Mesenchymal stem cell (in vitro differentiated cells and primary cell): ENCODE measurements around the gene CD96.
A peak's percentile ranks its signal among the peaks of the same experiment; 100 is the strongest.

Experiments
- DNase-seq: peaks from one replicate; pipeline ENCODE4 v3.0.0-alpha.2; 2013
- H2AFZ ChIP-seq: one replicate; pipeline ENCODE4 v1.6.1; 2013; ENCODE audit warnings: low read depth, mild to moderate bottlenecking, control low read depth, inconsistent platforms, low read length, moderate library complexity
- H2AK5ac ChIP-seq: 2 replicates; pipeline ENCODE4 v1.6.1; 2013; ENCODE audit warnings: low read length, moderate library complexity, mild to moderate bottlenecking, inconsistent platforms; ENCODE audit not compliant: severe bottlenecking
- H2BK120ac ChIP-seq: one replicate; pipeline ENCODE4 v1.6.1; 2013; ENCODE audit warnings: low read depth, mild to moderate bottlenecking, inconsistent platforms, low read length, moderate library complexity
- H2BK12ac ChIP-seq, 2 experiments: one replicate each; pipeline ENCODE4 v1.6.1; 2013; ENCODE audit warnings: inconsistent platforms in 2 of 2, low read length in 2 of 2, mild to moderate bottlenecking in 2 of 2, moderate library complexity in 2 of 2, control low read depth in 1 of 2
- H2BK15ac ChIP-seq: one replicate; pipeline ENCODE4 v1.6.1; 2013; ENCODE audit warnings: mild to moderate bottlenecking, low read depth, inconsistent platforms; ENCODE audit not compliant: poor library complexity, severe bottlenecking
- H2BK5ac ChIP-seq: 2 replicates; pipeline ENCODE4 v1.6.1; 2013; ENCODE audit warnings: low read depth, mild to moderate bottlenecking, low read length, control low read depth, inconsistent platforms; ENCODE audit not compliant: poor library complexity, severe bottlenecking
- H3K14ac ChIP-seq, 2 experiments: one replicate each; pipeline ENCODE4 v1.6.1; 2013; ENCODE audit warnings: inconsistent platforms in 2 of 2, low read length in 2 of 2, control low read depth in 1 of 2, mild to moderate bottlenecking in 1 of 2, moderate library complexity in 1 of 2
- H3K18ac ChIP-seq, 2 experiments: one replicate each; pipeline ENCODE4 v1.6.1; 2013; ENCODE audit warnings: inconsistent platforms in 2 of 2, low read length in 2 of 2, control low read depth in 1 of 2, low read depth in 1 of 2, mild to moderate bottlenecking in 1 of 2
- H3K23ac ChIP-seq, 2 experiments: one replicate each; pipeline ENCODE4 v1.6.1; 2013; ENCODE audit warnings: inconsistent platforms in 2 of 2, low read length in 2 of 2, mild to moderate bottlenecking in 2 of 2, moderate library complexity in 2 of 2, control low read depth in 1 of 2
- H3K27ac ChIP-seq: 2 replicates; pipeline ENCODE4 v1.5.1; 2013; ENCODE audit warnings: mild to moderate bottlenecking, moderate library complexity, low read length, control low read depth, inconsistent platforms; ENCODE audit not compliant: poor library complexity, severe bottlenecking
- H3K27me3 ChIP-seq, 2 experiments: 2 replicates each; pipeline versions ENCODE4 v1.6.1 to v1.7.0; 2013; ENCODE audit warnings: low read length in 2 of 2, mild to moderate bottlenecking in 2 of 2, moderate library complexity in 2 of 2, control low read depth in 1 of 2, inconsistent platforms in 1 of 2; ENCODE audit not compliant: control insufficient read depth in 1 of 2, insufficient read depth in 1 of 2
- H3K36me3 ChIP-seq, 2 experiments: 2 replicates each; pipeline versions ENCODE4 v1.6.1 to v1.7.0; 2013; ENCODE audit warnings: low read length in 2 of 2, control low read depth in 1 of 2, inconsistent platforms in 1 of 2, low read depth in 1 of 2, mild to moderate bottlenecking in 1 of 2; ENCODE audit not compliant: insufficient read depth in 2 of 2, control insufficient read depth in 1 of 2
- H3K4ac ChIP-seq, 2 experiments: one replicate each; pipeline ENCODE4 v1.6.1; 2013; ENCODE audit warnings: inconsistent platforms in 2 of 2, low read length in 2 of 2, mild to moderate bottlenecking in 2 of 2, moderate library complexity in 2 of 2, control low read depth in 1 of 2, low read depth in 1 of 2
- H3K4me1 ChIP-seq: 2 replicates; pipeline ENCODE4 v1.6.1; 2013; ENCODE audit warnings: low read depth, low read length, control low read depth; ENCODE audit not compliant: control insufficient read depth, insufficient read depth
- H3K4me2 ChIP-seq: 2 replicates; pipeline ENCODE4 v1.6.1; 2013; ENCODE audit warnings: low read length, mild to moderate bottlenecking, inconsistent platforms; ENCODE audit not compliant: poor library complexity, severe bottlenecking
- H3K4me3 ChIP-seq, 2 experiments: 2 replicates each; pipeline versions ENCODE4 v1.5.1 to v1.7.0; 2013; ENCODE audit warnings: low read length in 2 of 2, mild to moderate bottlenecking in 2 of 2, control low read depth in 1 of 2, low read depth in 1 of 2; ENCODE audit not compliant: insufficient read depth in 1 of 2
- H3K79me1 ChIP-seq: replicated peaks from 2 replicates; pipeline ENCODE4 v1.6.1; 2013; ENCODE audit warnings: mild to moderate bottlenecking, control low read depth, low read length, inconsistent platforms; ENCODE audit not compliant: poor library complexity, severe bottlenecking
- H3K9ac ChIP-seq: 2 replicates; pipeline ENCODE4 v1.7.0; 2013; ENCODE audit warnings: mild to moderate bottlenecking, low read length, moderate library complexity
- H3K9me3 ChIP-seq: 2 replicates; pipeline ENCODE4 v1.7.0; 2013; ENCODE audit warnings: mild to moderate bottlenecking, low read length; ENCODE audit not compliant: control insufficient read depth
- H4K8ac ChIP-seq: one replicate; pipeline ENCODE4 v1.6.1; 2013; ENCODE audit warnings: inconsistent platforms, mild to moderate bottlenecking, low read length, moderate library complexity
- H4K91ac ChIP-seq: one replicate; pipeline ENCODE4 v1.6.1; 2013; ENCODE audit warnings: mild to moderate bottlenecking, low read length, inconsistent platforms
- WGBS: methylation state at CpG from one replicate; pipeline ENCODE4 v1.1.7; 2013; ENCODE audit warnings: mixed read lengths; 5-methylcytosine and 5-hydroxymethylcytosine counted together

Gene CD96

DNA sequence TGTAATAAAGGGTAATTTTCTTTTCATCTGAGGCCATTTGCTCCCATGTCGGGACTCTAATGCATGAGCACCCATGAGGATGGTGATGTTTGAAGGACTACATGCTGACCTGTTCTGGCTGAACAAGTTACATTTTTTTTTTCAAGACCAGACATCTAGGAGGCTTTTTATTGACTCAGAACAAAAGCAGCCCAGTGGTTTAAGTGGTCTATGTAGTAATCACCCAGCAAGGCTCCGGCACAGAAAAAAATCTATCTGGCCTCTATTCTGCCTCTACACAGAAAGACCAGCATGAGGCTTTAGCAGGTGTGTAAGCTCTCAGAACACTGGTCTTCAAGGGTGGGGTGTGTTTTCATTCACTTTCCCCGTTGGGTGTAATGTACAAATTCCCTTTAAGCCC lies 148.2 kb downstream of the CD96 start:
- no peak overlapping the region for H4K8ac ChIP-seq
- H3K79me1 ChIP-seq, result peaks cover 26% of the 10 kb centered on the region
- no peak overlapping the region for H3K14ac ChIP-seq
- peaks cover 4% of the 10 kb centered on the region for H3K4me1 ChIP-seq
- no peak overlapping the region for H2BK5ac ChIP-seq
- no peak overlapping the region for H2BK15ac ChIP-seq
- H2AFZ ChIP-seq, result no peak overlapping the region
- peak overlapping the region; percentile 18 for H3K4me2 ChIP-seq
- H3K23ac ChIP-seq, result no peak overlapping the region
- 88% methylated on average over 2 of the region's 3 CpGs for WGBS
- no peaks in the 10 kb centered on the region for H3K27me3 ChIP-seq
- H3K18ac ChIP-seq, result no peak overlapping the region
- H2BK12ac ChIP-seq, result no peak overlapping the region
- H3K36me3 ChIP-seq, result no peaks in the 10 kb centered on the region
- H2AK5ac ChIP-seq, result no peak overlapping the region
- H3K4me3 ChIP-seq, result no peak overlapping the region
- peak; percentile 61 for DNase-seq
- no peak overlapping the region for H3K4ac ChIP-seq
- H3K27ac ChIP-seq, result peak overlapping the region; percentile 55
- no peak overlapping the region for H4K91ac ChIP-seq
- H2BK120ac ChIP-seq, result no peak overlapping the region
- H3K9me3 ChIP-seq, result no peaks in the 10 kb centered on the region
- no peak overlapping the region for H3K9ac ChIP-seq

DNA sequence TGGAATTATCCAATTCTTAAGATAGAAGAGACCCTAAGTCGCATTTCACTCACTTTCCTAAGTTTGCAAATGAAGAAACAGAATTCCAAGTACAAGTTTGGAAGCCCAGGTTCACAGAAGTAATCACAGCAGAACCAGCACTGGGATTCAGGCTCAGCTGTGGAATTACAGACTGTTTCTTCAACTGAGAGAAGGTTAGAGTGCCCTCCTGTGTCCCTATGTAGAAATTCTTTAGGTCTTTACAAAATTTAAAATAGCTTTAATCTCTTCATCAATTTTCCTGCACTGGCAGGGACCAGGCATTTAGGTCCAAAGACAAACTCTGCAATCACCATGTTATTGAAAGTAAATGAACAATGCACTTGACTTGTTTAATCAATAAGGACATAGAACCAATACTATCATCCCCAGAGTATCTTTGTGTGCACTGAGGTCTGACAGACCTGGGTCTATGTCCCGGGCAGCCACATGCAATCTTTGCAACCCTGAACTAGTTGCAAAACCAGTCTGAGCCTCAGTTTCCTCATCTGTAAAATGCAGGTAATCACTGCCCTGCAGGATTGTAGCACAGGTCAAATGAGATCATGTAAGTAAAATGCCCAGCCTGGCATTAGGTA lies 149.4 kb downstream of the CD96 start:
- Histone ChIP-seq H3K79me1 (peaks cover 23% of the 10 kb centered on the region), H2BK120ac (no peak overlapping the region), H3K4ac (no peak overlapping the region), H3K18ac (no peak overlapping the region), H2BK15ac (no peak overlapping the region), H3K4me3 (no peak overlapping the region), H2BK5ac (no peak overlapping the region), H4K8ac (no peak overlapping the region), H3K9me3 (no peaks in the 10 kb centered on the region), H2AK5ac (no peak overlapping the region), H4K91ac (no peak overlapping the region), H3K4me2 (no peak overlapping the region), H3K27ac (peak overlapping the region; percentile 23), H2BK12ac (no peak overlapping the region), H2AFZ (no peak overlapping the region), H3K9ac (no peak overlapping the region), H3K36me3 (no peaks in the 10 kb centered on the region), H3K14ac (no peak overlapping the region), H3K4me1 (peaks cover 4% of the 10 kb centered on the region), H3K27me3 (no peaks in the 10 kb centered on the region), H3K23ac (no peak overlapping the region)
- WGBS, result 100% methylated on average over 1 of the region's 2 CpGs
- peak; percentile 63 for DNase-seq

DNA sequence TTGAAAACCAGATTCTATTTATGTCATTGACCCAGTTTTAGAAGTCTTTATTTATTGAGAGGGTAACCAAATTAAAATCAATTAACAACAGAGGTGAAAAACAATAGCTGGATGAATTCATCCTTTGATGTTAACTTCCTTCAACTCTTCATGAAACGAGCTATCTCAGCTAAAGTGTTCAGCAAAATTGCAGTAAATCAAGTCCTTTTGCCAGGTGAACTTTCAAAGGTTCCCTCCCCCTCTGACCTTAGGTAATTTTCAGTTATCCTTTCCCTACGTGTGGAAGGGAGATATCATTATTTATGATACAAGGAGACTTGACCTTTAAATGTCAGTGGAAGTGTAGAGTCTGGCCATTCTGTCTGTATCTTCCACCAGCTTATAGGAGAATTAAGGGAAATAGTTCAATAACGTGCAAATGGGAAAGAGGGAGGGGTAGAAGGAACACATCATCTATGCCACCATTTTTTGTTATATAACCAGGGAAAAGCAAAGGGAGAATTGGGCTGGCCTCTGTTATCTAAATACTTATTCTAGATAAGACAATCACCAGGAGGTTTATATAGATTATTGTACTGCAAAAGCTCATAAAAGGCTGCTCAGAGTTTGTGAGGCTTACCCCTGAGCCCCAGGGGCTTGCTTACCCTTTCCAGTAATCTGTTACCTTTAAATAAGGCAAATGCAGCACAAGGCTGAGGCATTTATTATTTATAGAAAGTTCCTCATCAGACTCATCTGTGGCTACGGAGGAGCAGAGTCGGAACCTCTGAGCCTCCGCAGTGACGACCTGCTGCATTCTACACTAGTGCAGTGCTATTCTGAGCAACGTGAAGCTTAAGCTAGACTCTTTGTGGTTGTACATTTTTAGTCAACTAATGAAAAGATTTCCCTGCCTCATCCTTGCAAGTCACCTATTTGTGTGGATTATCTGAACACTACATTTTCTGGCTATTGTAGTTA lies 150.9 kb downstream of the CD96 start:
- H4K8ac ChIP-seq, result no peak overlapping the region
- H2AFZ ChIP-seq, result no peak overlapping the region
- no peak overlapping the region for H2BK5ac ChIP-seq
- H3K27me3 ChIP-seq, result no peaks in the 10 kb centered on the region
- H3K4me3 ChIP-seq, result no peak overlapping the region
- no peak overlapping the region for H3K14ac ChIP-seq
- no peaks in the 10 kb centered on the region for H3K9me3 ChIP-seq
- no peak overlapping the region for H3K4me2 ChIP-seq
- H3K23ac ChIP-seq, result no peak overlapping the region
- H3K9ac ChIP-seq, result no peak overlapping the region
- peaks cover 21% of the 10 kb centered on the region for H3K79me1 ChIP-seq
- H2BK120ac ChIP-seq, result no peak overlapping the region
- H2AK5ac ChIP-seq, result no peak overlapping the region
- no peaks in the 10 kb centered on the region for H3K36me3 ChIP-seq
- H3K4me1 ChIP-seq, result peaks cover 4% of the 10 kb centered on the region
- H3K18ac ChIP-seq, result no peak overlapping the region
- H3K27ac ChIP-seq, result no peak overlapping the region
- 80% methylated on average over 6 of the region's 8 CpGs for WGBS
- H2BK12ac ChIP-seq, result no peak overlapping the region
- no peak overlapping the region for H3K4ac ChIP-seq
- no peak overlapping the region for H2BK15ac ChIP-seq
- DNase-seq, result no peak
- no peak overlapping the region for H4K91ac ChIP-seq

DNA sequence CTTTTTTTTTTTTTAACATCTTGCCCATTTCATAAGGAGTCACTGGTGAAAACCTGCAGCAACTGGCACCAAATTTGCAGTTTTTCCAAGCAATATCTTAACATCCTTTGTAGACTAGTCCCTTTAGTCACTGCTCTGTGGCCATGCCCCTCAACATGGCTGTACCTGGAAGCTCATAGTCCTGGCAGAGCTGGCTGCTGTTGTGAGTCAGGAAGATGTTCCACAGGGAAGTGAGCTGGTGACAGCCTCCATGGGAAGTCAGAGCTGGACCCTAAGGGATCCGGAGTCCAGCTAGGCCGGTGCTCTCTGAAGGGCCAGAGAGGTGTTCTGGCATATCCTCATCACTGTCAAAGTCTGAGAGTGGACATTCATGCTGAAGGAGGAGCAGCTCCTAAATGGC lies 152.5 kb downstream of the CD96 start:
- peaks cover 19% of the 10 kb centered on the region for H3K79me1 ChIP-seq
- no peak overlapping the region for H4K8ac ChIP-seq
- H3K14ac ChIP-seq, result peak overlapping the region in 1 of 2 experiments; percentile 80
- no peak overlapping the region for H3K4me2 ChIP-seq
- no peak overlapping the region for H2BK120ac ChIP-seq
- peaks cover 4% of the 10 kb centered on the region for H3K4me1 ChIP-seq
- WGBS, result 91% methylated on average over 2 of the region's 2 CpGs
- H3K9ac ChIP-seq, result no peak overlapping the region
- no peak overlapping the region for H2AFZ ChIP-seq
- no peaks in the 10 kb centered on the region for H3K36me3 ChIP-seq
- H3K18ac ChIP-seq, result peak overlapping the region; percentile 45 to 54
- H3K4ac ChIP-seq, result peak overlapping the region in 1 of 2 experiments; percentile 2
- DNase-seq, result no peak
- peak overlapping the region; percentile 57 for H2AK5ac ChIP-seq
- peak overlapping the region in 1 of 2 experiments; percentile 97 for H2BK12ac ChIP-seq
- no peaks in the 10 kb centered on the region for H3K27me3 ChIP-seq
- H3K23ac ChIP-seq, result no peak overlapping the region
- H4K91ac ChIP-seq, result peak overlapping the region; percentile 9
- no peaks in the 10 kb centered on the region for H3K9me3 ChIP-seq
- no peak overlapping the region for H2BK15ac ChIP-seq
- H2BK5ac ChIP-seq, result no peak overlapping the region
- no peak overlapping the region for H3K4me3 ChIP-seq
- no peak overlapping the region for H3K27ac ChIP-seq
